Aorta (tissue), 5 donors: Measurements from ENCODE around the gene MSX2. TPM values are rescaled to one million over a fixed set of nuclear protein-coding genes. Genes with fewer than 3 reads are reported as not detected.

Experiments
- ATAC-seq: fragments of 200-7000 bp; cut with Tn5 transposase; one replicate; pipeline ENCODE4 v1.9.1; 2022; ENCODE audit warnings: moderate library complexity; ENCODE audit not compliant: low FRiP score
- DNase-seq, 2 donors: peaks; one replicate each; pipeline ENCODE4 v3.0.0-alpha.2; 2020
- H3K27ac ChIP-seq, 2 donors: one replicate each; pipeline ENCODE4 v1.5.1; 2013; ENCODE audit warnings: low read length in 2 of 2, mild to moderate bottlenecking in 2 of 2, moderate library complexity in 2 of 2, control low read depth in 1 of 2, inconsistent platforms in 1 of 2, low read depth in 1 of 2
- H3K27me3 ChIP-seq, 2 donors: one replicate each; pipeline ENCODE4 v1.6.1; 2013; ENCODE audit warnings: control low read depth in 1 of 2, low read length in 1 of 2, mild to moderate bottlenecking in 1 of 2, moderate library complexity in 1 of 2; ENCODE audit not compliant: insufficient read depth in 2 of 2, control insufficient read depth in 1 of 2
- H3K36me3 ChIP-seq, 2 donors: one replicate each; pipeline ENCODE4 v1.6.1; 2013; ENCODE audit warnings: control low read depth in 1 of 2, low read length in 1 of 2, mild to moderate bottlenecking in 1 of 2; ENCODE audit not compliant: insufficient read depth in 2 of 2, control insufficient read depth in 1 of 2
- H3K4me1 ChIP-seq, 2 donors: one replicate each; pipeline ENCODE4 v1.6.1; 2013; ENCODE audit warnings: low read length in 2 of 2, control low read depth in 1 of 2, mild to moderate bottlenecking in 1 of 2, moderate library complexity in 1 of 2; ENCODE audit not compliant: insufficient read depth in 2 of 2, control insufficient read depth in 1 of 2
- H3K4me3 ChIP-seq, 2 donors: one replicate each; pipeline ENCODE4 v1.5.1; 2013; ENCODE audit warnings: low read length in 2 of 2, control low read depth in 1 of 2, mild to moderate bottlenecking in 1 of 2
- H3K9me3 ChIP-seq: one replicate; pipeline ENCODE4 v1.6.1; 2013; ENCODE audit warnings: mild to moderate bottlenecking, low read length; ENCODE audit not compliant: control insufficient read depth
- WGBS, 2 donors: extraction: QIAGEN DNeasy Blood & Tissue Kit; methylation state at CpG; one replicate each; pipeline ENCODE4 v1.1.7; 2013; 5-methylcytosine and 5-hydroxymethylcytosine counted together
- intact Hi-C, 2 donors: fragments of 100-400 bp; cut with DNase I; formaldehyde crosslinking; loops; one replicate each; pipeline versions ENCODE4 v1.14.2 to v1.15.0; 2022
- polyA plus RNA-seq, 2 donors: library from polyadenylated mRNA; stranded (reverse); fragments of 200-250 nt; gene quantifications; one replicate each; pipeline ENCODE4 v1.2.3, GENCODE V29; 2013
- total RNA-seq, 2 donors: library from RNA; stranded (reverse); fragmentation: NEBNext Ultra II Directional; extraction: Animal tissue kit (Norgen Biotek cat#: 25700); gene quantifications; one replicate each; pipeline ENCODE4 v1.2.1, GENCODE V29; 2021
- donor health status: healthy with polysubstance abuse.
- donor health status: Bipolar disorder and iron deficiency.
- donor health status: DM: no; HTN: no; CAD: no.
- donor health status: DM: no; HTN: no; CAD: no.
- donor health status: DM: yes; HTN: yes; CAD: no.

MSX2 gene
- total and polyA plus RNA-seq, 4 donors = 0.82 to 2.9 (median 1.1) TPM

DNA sequence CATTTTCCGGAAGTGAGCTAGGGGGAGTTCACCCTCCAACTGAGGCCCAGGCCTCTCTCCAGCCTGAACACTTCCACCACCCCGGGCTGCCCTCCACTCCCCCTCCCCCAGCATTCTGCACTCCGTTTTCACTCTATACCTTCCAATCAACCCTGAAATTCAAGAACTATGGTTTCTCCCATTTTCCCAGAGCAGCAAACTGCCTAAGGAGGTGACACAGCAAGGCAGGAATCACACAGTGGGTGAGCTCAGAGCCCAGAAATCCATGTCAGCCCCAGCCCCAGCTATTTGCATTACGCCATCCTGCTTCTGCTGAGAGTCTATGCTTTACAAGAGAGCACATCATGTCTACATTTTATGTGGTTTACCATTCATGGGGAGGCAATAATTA lies 11.9 kb downstream of the MSX2 start:
- H3K36me3 ChIP-seq = no peaks in the 10 kb centered on the region
- DNase-seq (no peak), ATAC-seq (no peak)
- peaks cover 0 to 3% of the 10 kb centered on the region in 2 donors for H3K4me1 ChIP-seq
- no peaks in the 10 kb centered on the region for H3K9me3 ChIP-seq
- WGBS, 2 donors = 69 to 80% methylated on average over 4 of the region's 4 CpGs
- no peaks in the 10 kb centered on the region for H3K27me3 ChIP-seq
- H3K27ac ChIP-seq = no peak overlapping the region
- H3K4me3 ChIP-seq = no peak overlapping the region
- intact Hi-C loops = no loop called here

DNA sequence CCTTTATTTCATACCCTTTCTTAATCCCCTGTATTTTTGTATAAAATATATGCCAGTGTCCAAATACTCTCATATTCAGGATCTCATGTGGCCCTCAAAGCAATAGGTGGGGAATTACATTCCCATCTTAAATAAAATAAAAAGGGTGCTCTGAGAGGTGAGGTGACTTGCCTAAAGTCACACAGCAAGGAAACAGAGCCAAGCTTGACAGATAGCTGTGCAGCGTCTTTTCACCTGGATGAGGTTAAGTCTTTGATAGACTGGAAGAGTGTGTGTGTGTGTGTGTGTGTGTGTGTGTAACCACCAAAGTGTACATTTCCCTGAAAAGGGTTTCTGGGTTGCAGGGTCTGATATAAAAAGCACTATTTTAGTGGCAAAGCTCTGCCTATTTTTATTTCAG lies 12.4 kb downstream of the MSX2 start:
- WGBS, 2 donors = 85% methylated on average over 1 of the region's 1 CpG
- intact Hi-C loops = no loop called here

DNA sequence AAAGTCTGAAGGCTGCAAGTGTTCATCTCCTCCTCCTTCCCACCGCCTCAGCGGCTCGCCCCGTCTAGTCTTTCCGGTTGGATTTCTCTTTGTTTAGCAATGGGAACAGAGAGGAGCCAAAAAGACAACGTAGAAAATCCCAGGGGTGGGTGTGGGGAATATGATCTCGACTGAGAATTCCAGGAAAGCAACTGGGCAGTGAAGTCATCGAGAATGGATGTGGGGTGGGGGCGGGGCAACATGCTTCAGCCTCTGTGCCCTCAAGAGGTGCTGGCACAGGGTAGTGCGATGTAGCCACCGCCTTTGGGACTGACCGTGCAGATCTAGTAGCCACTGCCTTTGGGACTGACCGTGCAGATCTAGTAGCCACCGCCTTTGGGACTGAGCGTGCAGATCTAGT lies 12.9 kb downstream of the MSX2 start:
- no peak overlapping the region for H3K27ac ChIP-seq
- peaks cover 0 to 3% of the 10 kb centered on the region in 2 donors for H3K4me1 ChIP-seq
- intact Hi-C loops = no loop called here
- DNase-seq (no peak), ATAC-seq (no peak)
- WGBS, 2 donors = 32 to 40% methylated on average over 15 of the region's 15 CpGs
- H3K4me3 ChIP-seq = no peak overlapping the region
- no peaks in the 10 kb centered on the region for H3K27me3 ChIP-seq
- H3K36me3 ChIP-seq = no peaks in the 10 kb centered on the region
- H3K9me3 ChIP-seq = no peaks in the 10 kb centered on the region

More for the DNA sequence above, 12.4 kb downstream of the MSX2 start:
- Histone ChIP-seq H3K9me3 (no peaks in the 10 kb centered on the region), H3K36me3 (no peaks in the 10 kb centered on the region), H3K4me3 (no peak overlapping the region), H3K27me3 (no peaks in the 10 kb centered on the region), H3K4me1 (peaks cover 0 to 3% of the 10 kb centered on the region in 2 donors), H3K27ac (no peak overlapping the region)
- DNase-seq = no peak
- no peak for ATAC-seq

DNA sequence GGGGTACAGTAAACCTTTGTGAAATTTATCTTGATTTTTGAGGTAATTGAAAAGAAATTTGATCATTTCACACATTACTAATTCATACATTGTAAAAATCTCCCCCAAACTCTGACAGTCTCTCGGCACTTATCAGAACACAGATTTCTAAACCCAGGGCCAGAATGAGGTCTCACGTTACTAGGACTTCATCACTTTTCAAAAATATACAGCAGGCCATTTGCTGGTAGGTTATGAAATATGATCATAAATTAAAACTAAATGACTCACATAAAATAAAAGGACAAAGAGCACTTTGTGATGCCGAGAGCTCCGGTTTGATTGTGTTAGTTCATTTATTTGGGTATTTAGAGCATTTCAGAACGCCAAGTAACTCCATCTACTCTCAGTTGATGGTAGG lies 17.0 kb downstream of the MSX2 start:
- H3K9me3 ChIP-seq = no peaks in the 10 kb centered on the region
- no peak for DNase-seq
- no peaks in the 10 kb centered on the region for H3K27me3 ChIP-seq
- WGBS, 2 donors = 64 to 77% methylated on average over 5 of the region's 5 CpGs
- H3K36me3 ChIP-seq = no peaks in the 10 kb centered on the region
- H3K4me1 ChIP-seq = peaks cover 0 to 3% of the 10 kb centered on the region in 2 donors
- intact Hi-C loops = no loop called here
- H3K4me3 ChIP-seq = no peak overlapping the region
- ATAC-seq = no peak
- H3K27ac ChIP-seq = no peak overlapping the region

DNA sequence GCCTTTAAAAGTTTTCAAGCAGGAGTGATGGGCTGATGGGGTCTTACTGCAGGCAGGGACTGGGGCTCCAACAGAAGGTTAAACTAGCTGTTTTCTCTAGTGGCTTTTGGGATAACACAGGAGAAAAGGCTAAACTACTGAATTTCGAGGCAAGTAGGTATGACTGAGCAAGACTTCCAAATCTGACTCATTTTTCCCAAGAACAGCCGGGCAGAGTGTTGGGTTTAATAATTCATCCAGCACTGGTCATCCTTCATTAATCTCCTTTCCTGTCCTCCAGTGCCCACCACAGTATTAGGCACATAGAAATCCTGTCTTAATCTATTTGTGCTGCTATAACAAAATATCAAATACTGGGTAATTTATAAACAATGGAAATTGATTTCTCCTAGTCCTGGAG lies 20.5 kb downstream of the MSX2 start:
- DNase-seq (no peak), ATAC-seq (no peak)
- Histone ChIP-seq H3K36me3 (no peaks in the 10 kb centered on the region), H3K27ac (no peak overlapping the region), H3K4me1 (peaks cover 0 to 2% of the 10 kb centered on the region in 2 donors), H3K9me3 (no peaks in the 10 kb centered on the region), H3K27me3 (no peaks in the 10 kb centered on the region), H3K4me3 (no peak overlapping the region)
- 69 to 76% methylated on average over 2 of the region's 2 CpGs for WGBS, 2 donors
- intact Hi-C loops = no loop called here

DNA sequence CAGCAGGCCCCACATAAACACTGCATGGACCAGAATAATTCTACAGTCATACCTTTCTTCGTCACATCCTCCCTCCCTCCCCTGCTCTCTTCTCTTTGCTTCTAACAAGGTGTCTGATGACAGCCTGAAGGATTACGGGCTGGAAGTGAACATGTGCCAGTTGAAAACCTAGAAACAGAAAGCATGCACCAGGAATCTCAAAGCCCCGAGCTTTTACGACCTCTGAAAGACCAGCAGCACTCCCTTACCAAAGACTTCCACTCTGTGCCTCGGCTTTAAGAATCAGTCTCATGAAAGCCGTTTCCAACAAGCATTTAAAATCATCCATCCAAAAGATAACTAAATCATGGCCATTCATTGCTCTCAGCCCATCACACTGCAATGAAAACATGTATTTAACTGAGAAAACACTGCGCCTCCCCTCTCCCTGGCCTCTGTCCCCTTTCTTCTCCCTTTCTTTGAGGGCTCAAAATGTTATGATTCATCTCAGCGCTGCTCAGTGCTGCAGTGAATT lies 21.3 kb downstream of the MSX2 start:
- Histone ChIP-seq H3K36me3 (no peaks in the 10 kb centered on the region), H3K27me3 (no peaks in the 10 kb centered on the region), H3K27ac (no peak overlapping the region), H3K9me3 (no peaks in the 10 kb centered on the region), H3K4me3 (no peak overlapping the region), H3K4me1 (no peaks in the 10 kb centered on the region)
- 61 to 72% methylated on average over 8 of the region's 8 CpGs for whole genome bisulfite sequencing, 2 donors
- ATAC-seq (no peak), DNase-seq (no peak)
- intact Hi-C loops = no loop called here

DNA sequence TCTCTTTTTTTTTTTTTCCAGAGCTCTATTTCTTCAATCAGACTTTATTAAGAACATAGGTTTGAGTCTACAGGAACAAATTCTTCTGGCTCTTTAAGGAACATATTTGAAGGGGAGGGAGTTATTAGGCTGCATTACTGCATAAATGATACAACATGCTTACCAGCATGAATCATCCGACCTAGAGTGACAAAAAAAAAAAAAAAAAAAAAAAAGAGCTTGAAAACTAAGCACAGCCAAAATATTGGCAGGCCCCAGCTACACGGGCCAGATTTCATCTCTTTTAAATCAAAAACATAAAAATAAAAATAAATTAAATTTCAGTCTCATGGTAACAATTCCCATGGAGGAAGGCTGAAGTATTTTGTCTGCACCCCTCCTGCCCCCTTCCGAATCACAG lies 26.3 kb downstream of the MSX2 start:
- H3K27me3 ChIP-seq = no peaks in the 10 kb centered on the region

DNA sequence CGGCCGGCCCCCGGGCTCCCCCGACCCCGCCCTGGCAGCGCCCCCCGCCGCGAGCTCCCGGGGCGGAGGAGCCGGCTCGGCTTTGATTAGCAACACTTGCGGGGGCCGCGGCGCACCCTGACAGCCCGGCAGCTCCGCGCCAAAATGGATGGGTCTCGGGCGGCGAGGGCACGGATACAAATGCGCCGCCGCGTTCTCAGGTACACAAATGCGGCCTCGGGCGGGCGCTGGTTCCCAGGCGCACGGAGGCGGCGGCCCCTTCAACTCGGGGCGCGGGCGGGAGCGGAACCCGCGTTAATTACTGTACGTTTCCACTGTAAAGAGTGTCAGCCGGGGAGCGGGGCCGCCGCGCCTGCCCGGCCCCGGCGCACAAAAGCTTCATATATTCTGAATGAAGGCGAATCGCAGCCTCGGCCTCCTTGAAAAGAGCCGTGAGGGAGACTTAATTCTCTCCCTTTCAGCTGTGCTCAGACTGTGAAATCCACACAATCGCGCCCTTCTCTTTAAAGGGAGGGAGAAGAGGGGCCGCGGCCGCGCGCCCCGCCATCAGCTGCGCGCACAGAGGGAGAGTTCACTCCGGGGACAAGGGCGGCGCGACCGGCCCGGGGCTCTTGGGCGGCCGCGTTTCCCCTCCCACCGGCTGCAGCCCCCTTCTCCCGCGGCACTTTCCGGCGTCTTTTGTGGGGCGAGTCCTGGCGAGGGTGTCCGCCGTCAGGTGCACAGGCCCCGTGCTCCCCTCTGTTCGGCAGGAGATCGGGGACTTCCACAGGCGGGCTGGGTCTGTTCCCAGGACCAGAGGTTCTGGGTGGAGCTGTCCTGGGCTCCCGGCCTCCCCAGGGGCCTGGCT lies 27.0 kb downstream of the MSX2 start:
- no peaks in the 10 kb centered on the region for H3K4me1 ChIP-seq
- no peak for ATAC-seq
- intact Hi-C loops = no loop called here
- no peaks in the 10 kb centered on the region for H3K9me3 ChIP-seq
- no peak overlapping the region for H3K27ac ChIP-seq
- H3K36me3 ChIP-seq = no peaks in the 10 kb centered on the region
- H3K4me3 ChIP-seq = peak overlapping the region in 1 of 2 donors; percentile 1
- no peaks in the 10 kb centered on the region for H3K27me3 ChIP-seq
- no peak for DNase-seq
- 1 to 2% methylated on average over 81 to 89 of the region's 89 CpGs for WGBS, 2 donors

More for the DNA sequence above, 26.3 kb downstream of the MSX2 start:
- peak overlapping the region in 1 of 2 donors; percentile 1 for H3K4me3 ChIP-seq
- no peak overlapping the region for H3K27ac ChIP-seq
- no peaks in the 10 kb centered on the region for H3K9me3 ChIP-seq
- ATAC-seq (no peak), DNase-seq (no peak)
- 4 to 9% methylated on average over 3 of the region's 3 CpGs for WGBS, 2 donors
- intact Hi-C loops = no loop called here
- no peaks in the 10 kb centered on the region for H3K36me3 ChIP-seq
- no peaks in the 10 kb centered on the region for H3K4me1 ChIP-seq

DNA sequence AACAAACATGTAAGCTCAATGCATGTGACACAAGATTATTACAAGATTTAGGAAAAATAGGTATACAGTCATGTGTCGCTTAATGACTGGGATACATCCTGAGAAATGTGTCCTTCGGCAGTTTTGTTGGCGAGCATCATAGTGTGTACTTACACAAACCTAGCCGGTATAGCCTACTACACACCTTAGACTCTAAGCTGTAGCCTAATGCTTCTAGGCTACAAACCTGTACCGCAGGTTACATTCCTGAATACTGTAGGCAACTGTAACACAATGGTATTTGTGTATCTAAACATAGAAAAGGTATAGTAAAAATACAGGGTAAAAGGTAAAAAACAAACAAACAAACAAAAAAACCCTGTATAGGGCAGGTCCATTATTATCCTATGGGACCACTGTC lies 27.7 kb downstream of the MSX2 start:
- no peaks in the 10 kb centered on the region for H3K9me3 ChIP-seq
- H3K27ac ChIP-seq = no peak overlapping the region
- ATAC-seq (no peak), DNase-seq (no peak)
- H3K4me1 ChIP-seq = no peaks in the 10 kb centered on the region
- WGBS, 2 donors = 96 to 98% methylated on average over 5 of the region's 5 CpGs
- H3K4me3 ChIP-seq = no peak overlapping the region
- intact Hi-C loops = no loop called here
- H3K36me3 ChIP-seq = no peaks in the 10 kb centered on the region
- H3K27me3 ChIP-seq = no peaks in the 10 kb centered on the region
